Measurements from ENCODE around the gene ITGA1. TPM values are rescaled to one million over a fixed set of nuclear protein-coding genes. Genes with fewer than 3 reads are reported as not detected.

ITGA1 gene
- total RNA-seq, 4 donors from 2014 or later = 219 to 326 (median 240) TPM

GRCh38 chr5:52760695-52761366, 26.9 kb upstream of the ITGA1 start:
- ATAC-seq = no peak

GRCh38 chr5:52767217-52767743, 20.4 kb upstream of the ITGA1 start:
- ATAC-seq = no peak
- Histone ChIP-seq H3K9me3 (no peaks in the 10 kb centered on the region), H3K4me3 (no peak overlapping the region), H3K36me3 (no peaks in the 10 kb centered on the region), H3K27me3 (no peaks in the 10 kb centered on the region), H3K27ac (no peak overlapping the region), H3K4me1 (no peaks in the 10 kb centered on the region)
- TF ChIP-seq, protein P1, sequence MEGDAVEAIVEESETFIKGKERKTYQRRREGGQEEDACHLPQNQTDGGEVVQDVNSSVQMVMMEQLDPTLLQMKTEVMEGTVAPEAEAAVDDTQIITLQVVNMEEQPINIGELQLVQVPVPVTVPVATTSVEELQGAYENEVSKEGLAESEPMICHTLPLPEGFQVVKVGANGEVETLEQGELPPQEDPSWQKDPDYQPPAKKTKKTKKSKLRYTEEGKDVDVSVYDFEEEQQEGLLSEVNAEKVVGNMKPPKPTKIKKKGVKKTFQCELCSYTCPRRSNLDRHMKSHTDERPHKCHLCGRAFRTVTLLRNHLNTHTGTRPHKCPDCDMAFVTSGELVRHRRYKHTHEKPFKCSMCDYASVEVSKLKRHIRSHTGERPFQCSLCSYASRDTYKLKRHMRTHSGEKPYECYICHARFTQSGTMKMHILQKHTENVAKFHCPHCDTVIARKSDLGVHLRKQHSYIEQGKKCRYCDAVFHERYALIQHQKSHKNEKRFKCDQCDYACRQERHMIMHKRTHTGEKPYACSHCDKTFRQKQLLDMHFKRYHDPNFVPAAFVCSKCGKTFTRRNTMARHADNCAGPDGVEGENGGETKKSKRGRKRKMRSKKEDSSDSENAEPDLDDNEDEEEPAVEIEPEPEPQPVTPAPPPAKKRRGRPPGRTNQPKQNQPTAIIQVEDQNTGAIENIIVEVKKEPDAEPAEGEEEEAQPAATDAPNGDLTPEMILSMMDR (IDR thresholded peaks at IDR 0.05) = no peak
- TF ChIP-seq POLR2A (IDR thresholded peaks at IDR 0.05) (no peak), EP300 (IDR thresholded peaks at IDR 0.05) (no peak), POLR2AphosphoS5 (IDR thresholded peaks at IDR 0.05) (no peak)
- WGBS, 2 donors (ENCODE audit: low coverage in 1 of 2) = 94 to 100% methylated on average over 1 to 2 of the region's 2 CpGs

More at GRCh38 chr5:52760695-52761366, 26.9 kb upstream of the ITGA1 start:
- H3K27ac ChIP-seq = no peak overlapping the region
- WGBS, 2 donors (ENCODE audit: low coverage in 1 of 2) = 100% methylated on average over 1 of the region's 1 CpG; no CpG with 5 or more reads in 1 of the 2 donors
- H3K9me3 ChIP-seq = no peaks in the 10 kb centered on the region
- no peaks in the 10 kb centered on the region for H3K27me3 ChIP-seq
- peaks cover 0 to 16% (median 3%) of the 10 kb centered on the region in 3 donors for H3K4me1 ChIP-seq
- H3K36me3 ChIP-seq = no peaks in the 10 kb centered on the region
- no peak for TF ChIP-seq POLR2AphosphoS5 (IDR thresholded peaks at IDR 0.05)
- no peak for TF ChIP-seq EP300 (IDR thresholded peaks at IDR 0.05)
- TF ChIP-seq, protein P1 (IDR thresholded peaks at IDR 0.05) = no peak
- TF ChIP-seq POLR2A (IDR thresholded peaks at IDR 0.05) = no peak
- no peak overlapping the region for H3K4me3 ChIP-seq

GRCh38 chr5:52767766-52768480, 19.8 kb upstream of the ITGA1 start:
- TF ChIP-seq POLR2A (IDR thresholded peaks at IDR 0.05) = no peak
- TF ChIP-seq, protein P1 (IDR thresholded peaks at IDR 0.05) = no peak
- TF ChIP-seq EP300 (IDR thresholded peaks at IDR 0.05) = no peak
- ATAC-seq = no peak

DNA sequence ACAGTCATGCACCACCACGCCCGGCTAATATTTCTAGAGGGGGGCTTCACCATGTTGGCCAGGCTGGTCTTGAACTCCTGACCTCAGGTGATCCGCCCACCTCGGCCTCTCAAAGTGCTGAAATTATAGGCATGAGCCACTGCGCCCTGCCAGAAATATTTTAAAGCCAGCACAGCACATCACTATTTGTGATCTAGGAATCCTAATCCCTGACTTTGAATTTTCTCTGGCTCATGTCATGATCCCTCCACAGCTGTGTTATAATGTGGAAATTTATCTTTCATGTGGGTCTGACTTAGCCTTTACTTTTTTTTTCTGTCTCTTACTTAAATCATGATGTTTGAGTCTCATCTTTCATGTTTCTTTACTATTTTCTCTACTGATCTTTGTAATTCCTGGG, 18.7 kb upstream of the ITGA1 start:
- no peak overlapping the region for H3K27ac ChIP-seq
- H3K4me3 ChIP-seq = no peak overlapping the region
- H3K36me3 ChIP-seq = no peaks in the 10 kb centered on the region
- ATAC-seq = no peak
- no peaks in the 10 kb centered on the region for H3K27me3 ChIP-seq
- 40 to 75% methylated on average over 1 to 5 of the region's 5 CpGs for WGBS, 2 donors (ENCODE audit: low coverage in 1 of 2)
- no peaks in the 10 kb centered on the region for H3K9me3 ChIP-seq
- TF ChIP-seq, protein P1 (IDR thresholded peaks at IDR 0.05) = no peak
- TF ChIP-seq POLR2A (IDR thresholded peaks at IDR 0.05) (no peak), EP300 (IDR thresholded peaks at IDR 0.05) (no peak), POLR2AphosphoS5 (IDR thresholded peaks at IDR 0.05) (no peak)
- H3K4me1 ChIP-seq = no peaks in the 10 kb centered on the region

More at GRCh38 chr5:52767766-52768480, 19.8 kb upstream of the ITGA1 start:
- Histone ChIP-seq H3K4me1 (no peaks in the 10 kb centered on the region), H3K27me3 (no peaks in the 10 kb centered on the region), H3K27ac (no peak overlapping the region), H3K4me3 (no peak overlapping the region), H3K9me3 (no peaks in the 10 kb centered on the region), H3K36me3 (no peaks in the 10 kb centered on the region)
- WGBS, 2 donors (ENCODE audit: low coverage in 1 of 2) = 80 to 85% methylated on average over 1 of the region's 1 CpG
